ENCODE measurements around the gene STEAP2.

DNA sequence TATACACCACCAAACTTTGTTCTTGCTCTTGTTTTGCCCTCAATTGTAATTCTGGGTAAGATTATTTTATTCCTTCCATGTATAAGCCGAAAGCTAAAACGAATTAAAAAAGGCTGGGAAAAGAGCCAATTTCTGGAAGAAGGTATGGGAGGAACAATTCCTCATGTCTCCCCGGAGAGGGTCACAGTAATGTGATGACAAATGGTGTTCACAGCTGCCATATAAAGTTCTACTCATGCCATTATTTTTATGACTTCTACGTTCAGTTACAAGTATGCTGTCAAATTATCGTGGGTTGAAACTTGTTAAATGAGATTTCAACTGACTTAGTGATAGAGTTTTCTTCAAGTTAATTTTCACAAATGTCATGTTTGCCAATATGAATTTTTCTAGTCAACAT lies 20.9 kb downstream of the STEAP2 start:
- TF ChIP-seq EZH2 (IDR thresholded peaks at IDR 0.05; ENCODE audit: borderline replicate concordance, low read depth, low read length, poor library complexity, severe bottlenecking) (no peak), CTCF (conservative IDR thresholded peaks at IDR 0.05; ENCODE audit: low read depth, low read length) (no peak)
